H1 (cell line): ENCODE measurements around the gene CACNA2D3. TPM values are rescaled to one million over a fixed set of nuclear protein-coding genes. Genes with fewer than 3 reads are reported as not detected.

ENCODE experiments used
- CTCF ChIA-PET: fragments of 300-600 bp; sonication (Branson Sonifier 250); formaldehyde crosslinking; loops from one replicate; lab custom pipeline; 2021; ENCODE audit not compliant: partially characterized antibody; lab: Charles Lee
- POLR2A ChIA-PET: fragments of 300-600 bp; sonication (Branson Sonifier 250); formaldehyde crosslinking; loops from one replicate; lab custom pipeline; 2021; ENCODE audit warnings: inconsistent platforms; ENCODE audit not compliant: partially characterized antibody; lab: Charles Lee
- DNase-seq, 2 experiments: peaks; one replicate each; pipeline versions ENCODE4 v3.0.0 to v3.0.0-alpha.2; 2010 to 2022; ENCODE audit warnings: low spot score in 2 of 2, low read depth in 1 of 2, mixed read lengths in 1 of 2
- FAIRE-seq: peaks from 2 replicates; lab custom pipeline; 2011; peaks lifted over from hg19 to GRCh38; lab: Jason Lieb, UNC
- H2AFZ ChIP-seq: 2 replicates; pipeline ENCODE4 v1.8.1; 2012; ENCODE audit warnings: low read length, inconsistent platforms
- H2AK5ac ChIP-seq: 2 replicates; pipeline ENCODE4 v1.6.1; 2013; ENCODE audit warnings: low read depth, low read length
- H2BK120ac ChIP-seq: replicated peaks from 2 replicates; pipeline ENCODE3; 2013; ENCODE audit warnings: low read depth, low read length, inconsistent platforms
- H2BK12ac ChIP-seq: 2 replicates; pipeline ENCODE4 v1.6.1; 2013; ENCODE audit warnings: low read depth, low read length
- H2BK15ac ChIP-seq: 2 replicates; pipeline ENCODE4 v1.6.1; 2013; ENCODE audit warnings: low read length
- H2BK20ac ChIP-seq: 2 replicates; pipeline ENCODE4 v1.6.1; 2013; ENCODE audit warnings: low read length
- H2BK5ac ChIP-seq: 2 replicates; pipeline ENCODE4 v1.6.1; 2013; ENCODE audit warnings: low read depth, low read length
- H3K14ac ChIP-seq: 2 replicates; pipeline ENCODE4 v1.6.1; 2013; ENCODE audit warnings: inconsistent platforms; ENCODE audit not compliant: insufficient read length
- H3K18ac ChIP-seq: 2 replicates; pipeline ENCODE4 v1.6.1; 2013; ENCODE audit warnings: low read length; ENCODE audit errors: extremely low read depth
- H3K23ac ChIP-seq: 2 replicates; pipeline ENCODE4 v1.6.1; 2013; ENCODE audit warnings: inconsistent platforms; ENCODE audit not compliant: insufficient read length
- H3K23me2 ChIP-seq: 2 replicates; pipeline ENCODE4 v1.6.1; 2013; ENCODE audit warnings: low read depth, low read length
- H3K27ac ChIP-seq: 2 replicates; pipeline ENCODE4 v1.6.1; 2011; ENCODE audit warnings: low read depth, low read length, inconsistent platforms
- H3K27me3 ChIP-seq, 4 experiments: replicated peaks in 1 of 4; 1 replicate in 1 of 4; 2 replicates in 3 of 4; pipeline versions ENCODE4 v1.6.1 to v1.8.1; 2011 to 2013; ENCODE audit warnings: low read length in 3 of 4, mild to moderate bottlenecking in 3 of 4, inconsistent platforms in 2 of 4, mixed read lengths in 2 of 4, moderate library complexity in 1 of 4; ENCODE audit not compliant: control insufficient read depth in 3 of 4, insufficient read depth in 3 of 4; ENCODE audit errors: extremely low read depth in 1 of 4
- H3K36me3 ChIP-seq, 4 experiments: 2 replicates each; pipeline versions ENCODE4 v1.6.1 to v1.8.1; 2011 to 2013; ENCODE audit warnings: mild to moderate bottlenecking in 4 of 4, low read length in 3 of 4, moderate library complexity in 2 of 4, control low read depth in 1 of 4, inconsistent platforms in 1 of 4; ENCODE audit not compliant: insufficient read depth in 4 of 4, control insufficient read depth in 2 of 4
- H3K4ac ChIP-seq: replicated peaks from 2 replicates; pipeline ENCODE3; 2013; ENCODE audit warnings: low read length, low read depth, mixed read lengths, inconsistent platforms; ENCODE audit not compliant: insufficient read length
- H3K4me1 ChIP-seq, 4 experiments: replicated peaks in 1 of 4; 1 replicate in 1 of 4; 2 replicates in 3 of 4; pipeline versions ENCODE4 v1.6.1 to v1.8.1; 2011 to 2013; ENCODE audit warnings: low read length in 3 of 4, inconsistent platforms in 2 of 4, mixed read lengths in 1 of 4; ENCODE audit not compliant: insufficient read depth in 4 of 4, control insufficient read depth in 3 of 4
- H3K4me2 ChIP-seq, 2 experiments: 2 replicates each; pipeline versions ENCODE4 v1.6.1 to v1.8.1; 2011 to 2013; ENCODE audit warnings: low read depth in 2 of 2, low read length in 2 of 2, control low read depth in 1 of 2, inconsistent platforms in 1 of 2, mild to moderate bottlenecking in 1 of 2; ENCODE audit not compliant: insufficient read depth in 1 of 2
- H3K4me3 ChIP-seq, 4 experiments: fragments of 200-600, 300-600 bp in 1 of 4; sonication (generic), shearing (Covaris generic), sonication (Bioruptor Twin) in 1 of 4; 2 replicates each; pipeline versions ENCODE4 v1.5.1 to v1.8.1; 2011 to 2016; ENCODE audit warnings: low read length in 4 of 4, low read depth in 3 of 4, control low read depth in 2 of 4, inconsistent platforms in 2 of 4, mild to moderate bottlenecking in 2 of 4, mixed read lengths in 1 of 4, moderate library complexity in 1 of 4; ENCODE audit not compliant: insufficient read depth in 2 of 4; ENCODE audit errors: extremely low read depth in 1 of 4
- H3K56ac ChIP-seq: replicated peaks from 2 replicates; pipeline ENCODE3; 2013; ENCODE audit warnings: low read depth, mild to moderate bottlenecking, mixed read lengths, low read length, inconsistent platforms; ENCODE audit not compliant: insufficient read length
- H3K79me1 ChIP-seq: 2 replicates; pipeline ENCODE4 v1.6.1; 2013; ENCODE audit warnings: low read depth, low read length, control low read depth
- H3K79me2 ChIP-seq, 2 experiments: 2 replicates each; pipeline versions ENCODE4 v1.6.1 to v1.8.1; 2012 to 2013; ENCODE audit warnings: low read length in 2 of 2, mild to moderate bottlenecking in 2 of 2, inconsistent platforms in 1 of 2; ENCODE audit not compliant: insufficient read depth in 2 of 2, control insufficient read depth in 1 of 2
- H3K9ac ChIP-seq, 4 experiments: replicated peaks in 1 of 4; 1 replicate in 1 of 4; 2 replicates in 3 of 4; pipeline versions ENCODE4 v1.6.1 to v1.8.1; 2011 to 2013; ENCODE audit warnings: low read depth in 3 of 4, low read length in 3 of 4, control low read depth in 2 of 4, mild to moderate bottlenecking in 2 of 4, moderate library complexity in 2 of 4, inconsistent platforms in 1 of 4; ENCODE audit errors: extremely low read depth in 1 of 4
- H3K9me3 ChIP-seq, 2 experiments: 2 replicates each; pipeline versions ENCODE4 v1.6.1 to v1.8.1; 2012 to 2013; ENCODE audit warnings: mild to moderate bottlenecking in 2 of 2, moderate library complexity in 2 of 2, control low read depth in 1 of 2, inconsistent platforms in 1 of 2, low read depth in 1 of 2, low read length in 1 of 2, mixed read lengths in 1 of 2; ENCODE audit not compliant: insufficient read depth in 2 of 2
- H4K20me1 ChIP-seq, 2 experiments: replicated peaks in 1 of 2; 2 replicates each; pipeline versions ENCODE3 to v1.8.1; 2011 to 2013; ENCODE audit warnings: inconsistent platforms in 2 of 2, low read length in 2 of 2, mild to moderate bottlenecking in 1 of 2; ENCODE audit not compliant: insufficient read depth in 2 of 2, control insufficient read depth in 1 of 2
- H4K5ac ChIP-seq: 2 replicates; pipeline ENCODE4 v1.6.1; 2013; ENCODE audit warnings: low read length, low read depth, mixed read lengths, inconsistent platforms; ENCODE audit not compliant: insufficient read length
- H4K8ac ChIP-seq: 2 replicates; pipeline ENCODE4 v1.8.0; 2013; ENCODE audit warnings: mild to moderate bottlenecking, moderate library complexity, low read length, inconsistent platforms; ENCODE audit not compliant: insufficient read depth; ENCODE audit errors: extremely low read depth
- H4K91ac ChIP-seq: replicated peaks from 2 replicates; pipeline ENCODE3; 2013; ENCODE audit warnings: low read length, mixed read lengths, inconsistent platforms; ENCODE audit not compliant: insufficient read length
- CBX8 ChIP-seq: fragments of 300-800, 300-1000 bp; sonication (generic); IDR thresholded peaks from 2 replicates; pipeline ENCODE4 v1.7.1; 2016; ENCODE audit warnings: low read depth, low read length, borderline replicate concordance
- CEBPB ChIP-seq: IDR thresholded peaks from 2 replicates; pipeline ENCODE4 v1.6.1; 2012; ENCODE audit warnings: low read depth, low read length
- CHD2 ChIP-seq: IDR thresholded peaks from 2 replicates; pipeline ENCODE4 v1.6.1; 2012; ENCODE audit warnings: low read length, improper control_type of control experiment
- EP300 ChIP-seq, 2 experiments: IDR thresholded peaks; 1 replicate in 1 of 2; 2 replicates in 1 of 2; pipeline ENCODE4 v1.6.1; 2011 to 2012; ENCODE audit warnings: low read depth in 2 of 2, low read length in 2 of 2, mild to moderate bottlenecking in 2 of 2, borderline replicate concordance in 1 of 2, inconsistent platforms in 1 of 2, moderate library complexity in 1 of 2
- EZH2 ChIP-seq: fragments of 200-600 bp; sonication (generic); IDR thresholded peaks from 2 replicates; pipeline ENCODE4 v1.7.1; 2012; ENCODE audit warnings: low read depth, mild to moderate bottlenecking, moderate library complexity, low read length, inconsistent platforms; ENCODE audit not compliant: severe bottlenecking
- GTF2F1 ChIP-seq: IDR thresholded peaks from 2 replicates; pipeline ENCODE4 v1.6.1; 2012; ENCODE audit warnings: low read depth, low read length, improper control_type of control experiment, borderline replicate concordance
- HDAC6 ChIP-seq: IDR thresholded peaks from one replicate; pipeline ENCODE4 v1.7.1; 2012; ENCODE audit warnings: low read depth, mild to moderate bottlenecking, inconsistent platforms, low read length, moderate library complexity
- KDM5A ChIP-seq: fragments of 200-600 bp; IDR thresholded peaks from 2 replicates; pipeline ENCODE4 v1.7.1; 2012; ENCODE audit warnings: mild to moderate bottlenecking, low read length, inconsistent platforms, mixed read lengths
- MAX ChIP-seq: IDR thresholded peaks from 2 replicates; pipeline ENCODE4 v1.6.1; 2012; ENCODE audit warnings: inconsistent platforms
- POLR2AphosphoS5 ChIP-seq: IDR thresholded peaks from 2 replicates; pipeline ENCODE4 v1.6.1; 2011; ENCODE audit warnings: low read depth, low read length
- SP1 ChIP-seq: IDR thresholded peaks from 2 replicates; pipeline ENCODE4 v1.6.1; 2011; ENCODE audit warnings: low read depth, low read length
- TAF7 ChIP-seq: optimal IDR thresholded peaks from 2 replicates; pipeline ENCODE3; 2011; ENCODE audit warnings: low read depth, mild to moderate bottlenecking, inconsistent platforms, low read length, moderate library complexity, borderline replicate concordance
- ZNF274 ChIP-seq: IDR thresholded peaks from 2 replicates; pipeline ENCODE4 v1.7.0; 2012; ENCODE audit warnings: low read length, borderline replicate concordance; ENCODE audit errors: extremely low read depth
- WGBS, 2 experiments: shearing (Covaris generic) in 1 of 2; methylation state at CpG; one replicate each; pipeline versions ENCODE4 v1.1.6 to v1.1.7; 2013 to 2015; ENCODE audit warnings: low lambda C conversion rate in 2 of 2, mixed read lengths in 2 of 2, inconsistent platforms in 1 of 2, low coverage in 1 of 2, missing lambda C conversion rate in 1 of 2; ENCODE audit not compliant: insufficient replicate concordance in 2 of 2, insufficient coverage in 1 of 2, insufficient read length in 1 of 2; ENCODE audit errors: extremely low coverage in 1 of 2, missing lambda C conversion rate in 1 of 2; 5-methylcytosine and 5-hydroxymethylcytosine counted together
- polyA plus RNA-seq, 7 experiments: library from polyadenylated mRNA; depleted of rRNA in 3 of 7; stranded (reverse) in 5 of 7; unstranded in 2 of 7; fragments of >200 nt in 5 of 7; fragments of 200-250 nt in 2 of 7; gene quantifications; 1 replicate in 5 of 7; 2 replicates in 1 of 7; 4 replicates in 1 of 7; pipeline versions ENCODE4 v1.2.1 to v1.2.3, GENCODE V29; 2011 to 2013; ENCODE audit warnings: missing spikeins in 2 of 7, mixed read lengths in 2 of 7
- total RNA-seq: library from RNA; stranded (reverse); fragmentation: NEBNext Ultra II Directional; extraction: Animal tissue kit (Norgen Biotek cat#: 25700); gene quantifications from 2 replicates; pipeline ENCODE4 v1.2.1, GENCODE V29; 2021
- TF ChIP-seq, protein P1 (sequence below): IDR thresholded peaks from 2 replicates; pipeline ENCODE4 v1.6.1; 2012; ENCODE audit warnings: inconsistent platforms

The CACNA2D3 gene
- total and polyA plus RNA-seq, 2 of the 8 experiments (the other 6 are each of a cell fraction or from before 2014, with no cell fraction given) = 1.5 to 1.8 TPM

DNA sequence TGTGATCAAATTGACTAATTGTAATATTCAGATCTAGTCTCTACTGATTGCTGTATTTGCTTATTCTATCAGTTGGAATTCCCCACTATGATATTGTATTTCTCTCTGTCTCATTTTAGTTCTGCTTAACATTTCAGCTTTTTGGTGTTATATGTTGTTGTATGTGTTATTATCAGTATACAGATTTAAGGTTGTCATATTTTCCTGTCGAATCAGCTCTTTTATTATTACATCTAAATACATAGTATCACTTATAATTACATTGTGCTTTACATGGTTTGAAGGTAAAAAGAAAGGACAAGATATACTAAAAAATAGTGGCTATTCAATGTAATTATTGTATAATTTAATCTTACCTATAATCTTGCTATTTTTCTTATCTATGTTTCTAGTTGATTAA, 598.3 kb downstream of the CACNA2D3 start:
- H2AK5ac ChIP-seq = no peak overlapping the region
- DNase-seq = no peak
- 92% methylated on average over 1 of the region's 1 CpG; no CpG with 5 or more reads in 1 of the 2 experiments for WGBS, 2 experiments
- H3K56ac ChIP-seq = no peak overlapping the region
- H3K23me2 ChIP-seq = peaks cover 4% of the 10 kb centered on the region; the same call in 1 of the 2 replicates
- no peak for FAIRE-seq
- H3K4me3 ChIP-seq = no peak overlapping the region
- H2BK120ac ChIP-seq = no peak overlapping the region
- no peaks in the 10 kb centered on the region; a peak in 1 of 7 replicates for H3K4me1 ChIP-seq
- H3K14ac ChIP-seq = no peak overlapping the region
- no peak overlapping the region for H3K18ac ChIP-seq
- no peak overlapping the region for H3K9ac ChIP-seq
- no peaks in the 10 kb centered on the region for H3K79me2 ChIP-seq
- no peak overlapping the region for H4K91ac ChIP-seq
- H4K8ac ChIP-seq = no peak overlapping the region
- H3K23ac ChIP-seq = no peak overlapping the region
- no peak overlapping the region for H3K4me2 ChIP-seq
- H3K4ac ChIP-seq = no peak overlapping the region
- H4K5ac ChIP-seq = no peak overlapping the region
- H2BK12ac ChIP-seq = no peak overlapping the region
- no peak overlapping the region for H3K27ac ChIP-seq
- no peak overlapping the region for H2BK15ac ChIP-seq
- ChIA-PET POLR2A (interaction anchor here (1.4 kb wide), 1 partner anchor 9 kb away, joined by 3 read pairs; no protein-coding TSS in a partner anchor), CTCF (interaction anchor here (0.9 kb wide), 1 partner anchor 9 kb away, joined by 3 read pairs; no protein-coding TSS in a partner anchor)
- H3K36me3 ChIP-seq = no peaks in the 10 kb centered on the region
- peaks cover 0 to 2% of the 10 kb centered on the region in 2 experiments; a peak in 1 of 4 replicates for H3K9me3 ChIP-seq
- H2AFZ ChIP-seq = no peak overlapping the region
- no peak overlapping the region for H2BK20ac ChIP-seq
- peaks cover 0 to 4% of the 10 kb centered on the region in 2 experiments for H4K20me1 ChIP-seq
- H3K27me3 ChIP-seq = no peaks in the 10 kb centered on the region
- H3K79me1 ChIP-seq = peaks cover 5% of the 10 kb centered on the region; the same call in 1 of the 2 replicates
- no peak overlapping the region for H2BK5ac ChIP-seq
- no peak for TF ChIP-seq CBX8
- no peak for TF ChIP-seq SP1
- TF ChIP-seq CEBPB = no peak
- TF ChIP-seq MAX = no peak
- TF ChIP-seq, protein P1, sequence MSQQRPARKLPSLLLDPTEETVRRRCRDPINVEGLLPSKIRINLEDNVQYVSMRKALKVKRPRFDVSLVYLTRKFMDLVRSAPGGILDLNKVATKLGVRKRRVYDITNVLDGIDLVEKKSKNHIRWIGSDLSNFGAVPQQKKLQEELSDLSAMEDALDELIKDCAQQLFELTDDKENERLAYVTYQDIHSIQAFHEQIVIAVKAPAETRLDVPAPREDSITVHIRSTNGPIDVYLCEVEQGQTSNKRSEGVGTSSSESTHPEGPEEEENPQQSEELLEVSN = no peak
- TF ChIP-seq CHD2 = no peak
- no peak for TF ChIP-seq ZNF274
- no peak for TF ChIP-seq KDM5A
- no peak for TF ChIP-seq POLR2AphosphoS5
- no peak for TF ChIP-seq EZH2
- TF ChIP-seq EP300 (IDR thresholded peaks at IDR 0.05; ENCODE audit: borderline replicate concordance in 1 of 2, low read depth in 2 of 2, low read length in 2 of 2) = no peak
- TF ChIP-seq GTF2F1 = no peak
- TF ChIP-seq HDAC6 = no peak
- TF ChIP-seq TAF7 = no peak
